K562 treated with DMSO at 1 percent for 24 hours (cell line): ENCODE results near the gene BMPR2. TPM values are rescaled to one million over a fixed set of nuclear protein-coding genes. Genes with fewer than 3 reads are reported as not detected.

Experiments
- total RNA-seq: library from RNA; unstranded; fragments of 300-600 nt; gene quantifications from 2 replicates; pipeline ENCODE4 v1.2.3, GENCODE V29; 2022; ENCODE audit warnings: low read depth; ENCODE audit not compliant: insufficient read depth

The BMPR2 gene
- total RNA-seq, result 4.1 and 4.3 TPM in 2 replicates

GRCh38 chr2:202375609-202376408 lies at the start of gene BMPR2:
TSS of gene BMPR2 (plus strand) at chr2:202376327. CDS start at chr2:202377475, 1,148 bp downstream.

Other genes with a start within 250 kb of the BMPR2 start
- 33.8 and 45.6 TPM in 2 replicates for gene SUMO1, start 137.7 kb upstream of the BMPR2 start, total RNA-seq
- gene NOP58, start 110.6 kb upstream of the BMPR2 start, total RNA-seq, result 45.9 and 46.2 TPM in 2 replicates